Esophagus squamous epithelium (tissue), 4 donors: ENCODE measurements around the gene BUD13.

Experiments
- POLR2A ChIP-seq, 4 donors: fragments of 450-650 bp; IDR thresholded peaks; one replicate each; pipeline ENCODE4 v1.6.1; 2017; ENCODE audit warnings: antibody characterized with exemption in 4 of 4, mild to moderate bottlenecking in 4 of 4, moderate library complexity in 3 of 4
- TF ChIP-seq, protein P1 (sequence below), 6 experiments: fragments of 450-650 bp in 4 of 6; fragments of 200-600 bp in 2 of 6; sonication (generic) in 2 of 6; IDR thresholded peaks; one replicate each; pipeline ENCODE4 v1.5.1; 2016 to 2019; ENCODE audit warnings: antibody characterized with exemption in 6 of 6, mild to moderate bottlenecking in 4 of 6, moderate library complexity in 4 of 6

DNA sequence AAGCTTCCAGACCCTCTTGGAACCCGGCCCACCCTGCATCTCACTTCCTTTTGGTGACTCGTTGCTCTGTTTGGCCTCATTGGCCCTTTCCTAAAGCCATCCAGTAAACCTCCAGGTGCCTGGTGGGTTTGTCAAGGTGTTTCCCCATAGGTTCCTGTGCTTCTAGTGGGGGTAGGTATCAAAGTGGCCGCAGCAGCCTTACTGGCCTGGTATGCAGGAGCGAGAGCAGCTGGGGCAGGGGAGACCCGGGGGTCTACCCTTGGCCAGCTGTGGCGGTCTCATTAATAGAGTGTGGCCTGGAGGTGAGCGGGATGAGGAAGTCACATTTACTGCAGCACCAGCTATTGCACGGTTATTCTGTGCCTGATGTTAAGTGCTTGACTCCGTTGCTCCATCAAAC, 46.3 kb upstream of the BUD13 start:
- TF ChIP-seq, protein P1, sequence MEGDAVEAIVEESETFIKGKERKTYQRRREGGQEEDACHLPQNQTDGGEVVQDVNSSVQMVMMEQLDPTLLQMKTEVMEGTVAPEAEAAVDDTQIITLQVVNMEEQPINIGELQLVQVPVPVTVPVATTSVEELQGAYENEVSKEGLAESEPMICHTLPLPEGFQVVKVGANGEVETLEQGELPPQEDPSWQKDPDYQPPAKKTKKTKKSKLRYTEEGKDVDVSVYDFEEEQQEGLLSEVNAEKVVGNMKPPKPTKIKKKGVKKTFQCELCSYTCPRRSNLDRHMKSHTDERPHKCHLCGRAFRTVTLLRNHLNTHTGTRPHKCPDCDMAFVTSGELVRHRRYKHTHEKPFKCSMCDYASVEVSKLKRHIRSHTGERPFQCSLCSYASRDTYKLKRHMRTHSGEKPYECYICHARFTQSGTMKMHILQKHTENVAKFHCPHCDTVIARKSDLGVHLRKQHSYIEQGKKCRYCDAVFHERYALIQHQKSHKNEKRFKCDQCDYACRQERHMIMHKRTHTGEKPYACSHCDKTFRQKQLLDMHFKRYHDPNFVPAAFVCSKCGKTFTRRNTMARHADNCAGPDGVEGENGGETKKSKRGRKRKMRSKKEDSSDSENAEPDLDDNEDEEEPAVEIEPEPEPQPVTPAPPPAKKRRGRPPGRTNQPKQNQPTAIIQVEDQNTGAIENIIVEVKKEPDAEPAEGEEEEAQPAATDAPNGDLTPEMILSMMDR (IDR thresholded peaks at IDR 0.05): no peak
- no peak for TF ChIP-seq POLR2A (IDR thresholded peaks at IDR 0.05)
